ENCODE measurements around the gene ZG16.
A peak's percentile ranks its signal among the peaks of the same experiment; 100 is the strongest.

The ZG16 gene

GRCh38 chr16:29807426-29808218, 29.6 kb downstream of the ZG16 start:
- peak; percentile 39; the same call in 1 of the 2 replicates for TF ChIP-seq RAD21 (IDR thresholded peaks at IDR 0.05; ENCODE audit: low read depth)
- peak; percentile 99 for TF ChIP-seq MAX (IDR thresholded peaks at IDR 0.05)
- peak; percentile 73 for TF ChIP-seq USF1 (IDR thresholded peaks at IDR 0.05)
- TF ChIP-seq EGR1 (IDR thresholded peaks at IDR 0.05) = peak; percentile 83
- no peak for TF ChIP-seq NFIC (IDR thresholded peaks at IDR 0.05)
- TF ChIP-seq TCF12 (IDR thresholded peaks at IDR 0.05; ENCODE audit: low read depth) = peak; percentile 14; the same call in 1 of the 2 replicates
- no peak for TF ChIP-seq CREB1 (IDR thresholded peaks at IDR 0.05; ENCODE audit: low read depth)

- no peak for TF ChIP-seq MAX (IDR thresholded peaks at IDR 0.05)
- TF ChIP-seq EGR1 (IDR thresholded peaks at IDR 0.05) = no peak; the same call in 1 of the 2 replicates
- no peak for TF ChIP-seq FOXM1 (IDR thresholded peaks at IDR 0.05; ENCODE audit: borderline replicate concordance, low read depth)
- TF ChIP-seq NFIC (IDR thresholded peaks at IDR 0.05) = no peak
- TF ChIP-seq USF1 (IDR thresholded peaks at IDR 0.05) = no peak
- no peak for TF ChIP-seq REST (IDR thresholded peaks at IDR 0.05; ENCODE audit: low read depth)
These were observed 30.3 kb downstream of the ZG16 start for GRCh38 chr16:29808219-29808900.

- TF ChIP-seq TEAD4 (IDR thresholded peaks at IDR 0.05) (no peak), TAF1 (IDR thresholded peaks at IDR 0.05; ENCODE audit: low read depth) (no peak), TCF12 (IDR thresholded peaks at IDR 0.05; ENCODE audit: low read depth) (no peak), YY1 (IDR thresholded peaks at IDR 0.05; ENCODE audit: low read depth) (no peak), ZBTB7A (IDR thresholded peaks at IDR 0.05; ENCODE audit: low read depth) (no peak), USF1 (IDR thresholded peaks at IDR 0.05) (no peak), CEBPB (IDR thresholded peaks at IDR 0.05) (no peak), NFIC (IDR thresholded peaks at IDR 0.05) (no peak), REST (IDR thresholded peaks at IDR 0.05; ENCODE audit: low read depth) (no peak), MAX (IDR thresholded peaks at IDR 0.05) (no peak), EP300 (IDR thresholded peaks at IDR 0.05; ENCODE audit: borderline replicate concordance) (no peak), EGR1 (IDR thresholded peaks at IDR 0.05) (no peak), FOXM1 (IDR thresholded peaks at IDR 0.05; ENCODE audit: borderline replicate concordance, low read depth) (no peak)
These were observed 31.1 kb downstream of the ZG16 start for GRCh38 chr16:29809031-29809747.

GRCh38 chr16:29809850-29810698, 32.0 kb downstream of the ZG16 start:
- no peak for TF ChIP-seq RAD21 (IDR thresholded peaks at IDR 0.05; ENCODE audit: low read depth)
- TF ChIP-seq CREB1 (IDR thresholded peaks at IDR 0.05; ENCODE audit: low read depth) = no peak
- no peak for TF ChIP-seq EP300 (IDR thresholded peaks at IDR 0.05; ENCODE audit: borderline replicate concordance)
- TF ChIP-seq CEBPB (IDR thresholded peaks at IDR 0.05) = no peak
- TF ChIP-seq MAX (IDR thresholded peaks at IDR 0.05) = no peak
- TF ChIP-seq NFIC (IDR thresholded peaks at IDR 0.05) = no peak
- TF ChIP-seq EGR1 (IDR thresholded peaks at IDR 0.05) = no peak
- no peak for TF ChIP-seq ZBTB7A (IDR thresholded peaks at IDR 0.05; ENCODE audit: low read depth)
- no peak for TF ChIP-seq TAF1 (IDR thresholded peaks at IDR 0.05; ENCODE audit: low read depth)
- no peak for TF ChIP-seq FOXM1 (IDR thresholded peaks at IDR 0.05; ENCODE audit: borderline replicate concordance, low read depth)
- no peak for TF ChIP-seq TCF12 (IDR thresholded peaks at IDR 0.05; ENCODE audit: low read depth)
